Lung (tissue), 12 donors: ENCODE results near the gene FARP1. TPM values are rescaled to one million over a fixed set of nuclear protein-coding genes. Genes with fewer than 3 reads are reported as not detected.

ENCODE experiments used
- ATAC-seq: fragments of 200-7000 bp; cut with Tn5 transposase; one replicate; pipeline ENCODE4 v1.9.1; 2020; ENCODE audit warnings: moderate number of reproducible peaks; ENCODE audit not compliant: insufficient read depth, low FRiP score
- DNase-seq, 3 donors: peaks; one replicate each; pipeline ENCODE4 v3.0.0-alpha.2; 2013 to 2017
- H3K27ac ChIP-seq, 2 donors: one replicate each; pipeline ENCODE4 v1.5.1; 2013; ENCODE audit warnings: mild to moderate bottlenecking in 2 of 2, moderate library complexity in 2 of 2, control low read depth in 1 of 2, inconsistent platforms in 1 of 2, low read depth in 1 of 2, low read length in 1 of 2
- H3K27me3 ChIP-seq, 3 donors: one replicate each; pipeline ENCODE4 v1.5.1; 2013; ENCODE audit warnings: low read length in 2 of 3; ENCODE audit not compliant: control insufficient read depth in 3 of 3, insufficient read depth in 3 of 3
- H3K36me3 ChIP-seq, 4 donors: one replicate each; pipeline ENCODE4 v1.5.1; 2013; ENCODE audit warnings: low read length in 4 of 4, mild to moderate bottlenecking in 1 of 4, moderate library complexity in 1 of 4; ENCODE audit not compliant: control insufficient read depth in 4 of 4, insufficient read depth in 4 of 4
- H3K4me1 ChIP-seq, 5 donors: one replicate each; pipeline ENCODE4 v1.5.1; 2013; ENCODE audit warnings: low read length in 5 of 5, mild to moderate bottlenecking in 2 of 5, moderate library complexity in 1 of 5; ENCODE audit not compliant: control insufficient read depth in 5 of 5, insufficient read depth in 5 of 5
- H3K4me3 ChIP-seq: one replicate; pipeline ENCODE4 v1.5.1; 2013; ENCODE audit warnings: mild to moderate bottlenecking, control low read depth, moderate library complexity
- H3K9ac ChIP-seq, 2 donors: one replicate each; pipeline ENCODE4 v1.5.1; 2013; ENCODE audit warnings: low read length in 2 of 2, control low read depth in 1 of 2; ENCODE audit not compliant: insufficient read depth in 1 of 2
- H3K9me3 ChIP-seq, 4 donors: one replicate each; pipeline ENCODE4 v1.5.1; 2013; ENCODE audit warnings: low read length in 3 of 4, mild to moderate bottlenecking in 1 of 4, moderate library complexity in 1 of 4; ENCODE audit not compliant: control insufficient read depth in 4 of 4, insufficient read depth in 3 of 4
- CTCF ChIP-seq: IDR thresholded peaks from 2 replicates; pipeline ENCODE4 v1.5.1; 2012; ENCODE audit warnings: mild to moderate bottlenecking; ENCODE audit errors: control extremely low read depth, extremely low read depth
- WGBS, 2 donors: extraction: QIAGEN DNeasy Blood & Tissue Kit; methylation state at CpG; one replicate each; pipeline ENCODE4 v1.1.7; 2013; 5-methylcytosine and 5-hydroxymethylcytosine counted together
- polyA plus RNA-seq, 2 donors: library from polyadenylated mRNA; stranded (reverse); fragments of 200-250 nt; gene quantifications; one replicate each; pipeline ENCODE4 v1.2.1, GENCODE V29; 2013
- total RNA-seq, 2 donors: library from RNA; depleted of rRNA in 1 of 2; stranded (reverse); fragments of >200 nt in 1 of 2; gene quantifications; one replicate each; pipeline ENCODE4 v1.2.1, GENCODE V29; 2014 to 2021
- donor health status: control.
- donor health status: control.
- donor health status: Bipolar disorder and iron deficiency.
- donor health status: healthy.
- donor health status: DM: yes; HTN: yes; CAD: no.

Gene FARP1
- total and polyA plus RNA-seq, 4 donors: 20.8 to 102 (median 54.4) TPM

- Histone ChIP-seq H3K36me3 (peaks cover 0 to 36% (median 7%) of the 10 kb centered on the region in 4 donors), H3K27me3 (no peaks in the 10 kb centered on the region), H3K9ac (no peak overlapping the region), H3K27ac (peak overlapping the region in 1 of 2 donors; percentile 78), H3K9me3 (no peaks in the 10 kb centered on the region), H3K4me3 (no peak overlapping the region), H3K4me1 (peaks cover 0 to 9% (median 1%) of the 10 kb centered on the region in 5 donors)
- TF ChIP-seq CTCF: no peak
- ATAC-seq (no peak), DNase-seq (no peak)
- WGBS, 2 donors: 87 to 93% methylated on average over 6 of the region's 6 CpGs
Observed at GRCh38 chr13:98420554-98421175, 277.8 kb downstream of the FARP1 start.

GRCh38 chr13:98422046-98422445 is 279.2 kb downstream of the FARP1 start:
- Histone ChIP-seq H3K9me3 (no peaks in the 10 kb centered on the region), H3K4me3 (no peak overlapping the region), H3K27ac (no peak overlapping the region), H3K36me3 (peaks cover 0 to 26% (median 12%) of the 10 kb centered on the region in 4 donors), H3K9ac (no peak overlapping the region), H3K4me1 (peaks cover 0 to 7% (median 0%) of the 10 kb centered on the region in 5 donors), H3K27me3 (no peaks in the 10 kb centered on the region)
- DNase-seq: no peak
- no peak for ATAC-seq
- 91 to 92% methylated on average over 9 of the region's 9 CpGs for WGBS, 2 donors
- TF ChIP-seq CTCF: no peak

GRCh38 chr13:98423417-98423816 is 280.5 kb downstream of the FARP1 start:
- Histone ChIP-seq H3K27ac (no peak overlapping the region), H3K9me3 (no peaks in the 10 kb centered on the region), H3K36me3 (peaks cover 0 to 29% (median 11%) of the 10 kb centered on the region in 4 donors), H3K4me1 (peaks cover 0 to 7% (median 0%) of the 10 kb centered on the region in 5 donors), H3K27me3 (no peaks in the 10 kb centered on the region), H3K4me3 (no peak overlapping the region), H3K9ac (no peak overlapping the region)
- no peak for TF ChIP-seq CTCF
- DNase-seq (no peak), ATAC-seq (no peak)
- WGBS, 2 donors: 85 to 86% methylated on average over 7 of the region's 7 CpGs
